Thyroid gland (tissue), 4 donors: ENCODE data around the gene RBM39.

ENCODE experiments used
- POLR2A ChIP-seq, 2 donors: fragments of 450-650 bp; IDR thresholded peaks; one replicate each; pipeline ENCODE4 v1.6.1; 2017; ENCODE audit warnings: antibody characterized with exemption in 2 of 2, mild to moderate bottlenecking in 2 of 2, moderate library complexity in 1 of 2
- TF ChIP-seq, protein P1 (sequence below), 6 experiments: fragments of 200-600 bp in 3 of 6; fragments of 450-650 bp in 3 of 6; sonication (generic) in 3 of 6; IDR thresholded peaks; one replicate each; pipeline ENCODE4 v1.5.1; 2016 to 2019; ENCODE audit warnings: antibody characterized with exemption in 6 of 6, mild to moderate bottlenecking in 2 of 6, inconsistent platforms in 1 of 6, moderate library complexity in 1 of 6

DNA sequence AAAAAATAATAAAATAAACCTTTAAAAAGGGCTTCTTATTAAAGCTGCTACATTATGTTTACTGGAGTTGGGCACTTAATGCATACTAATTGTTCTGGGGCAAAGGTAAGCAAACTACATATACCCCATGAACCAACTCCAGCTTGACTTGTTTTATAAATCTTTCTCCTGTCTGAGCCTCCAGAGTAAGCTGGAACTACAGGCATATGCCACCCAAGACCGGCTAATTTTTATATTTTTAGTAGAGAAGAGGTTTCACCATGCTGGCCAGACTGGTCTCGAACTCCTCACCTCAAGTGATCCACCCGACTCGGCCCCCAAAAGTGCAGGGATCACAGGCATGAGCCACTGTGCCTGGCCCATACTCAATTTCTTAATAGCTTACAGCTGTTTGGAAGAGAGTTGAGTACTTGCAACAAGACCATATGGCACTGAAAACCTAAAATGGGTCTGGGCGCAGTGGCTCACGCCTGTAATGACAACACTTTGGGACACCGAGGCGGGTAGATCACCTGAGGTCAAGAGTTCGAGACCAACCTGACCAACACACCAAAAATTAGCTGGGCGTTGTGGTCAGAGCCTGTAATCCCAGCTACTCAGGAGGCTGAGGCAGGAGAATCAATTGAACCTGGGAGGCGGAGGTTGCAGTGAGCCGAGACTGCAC is 23.0 kb downstream of the RBM39 start:
- TF ChIP-seq, protein P1, sequence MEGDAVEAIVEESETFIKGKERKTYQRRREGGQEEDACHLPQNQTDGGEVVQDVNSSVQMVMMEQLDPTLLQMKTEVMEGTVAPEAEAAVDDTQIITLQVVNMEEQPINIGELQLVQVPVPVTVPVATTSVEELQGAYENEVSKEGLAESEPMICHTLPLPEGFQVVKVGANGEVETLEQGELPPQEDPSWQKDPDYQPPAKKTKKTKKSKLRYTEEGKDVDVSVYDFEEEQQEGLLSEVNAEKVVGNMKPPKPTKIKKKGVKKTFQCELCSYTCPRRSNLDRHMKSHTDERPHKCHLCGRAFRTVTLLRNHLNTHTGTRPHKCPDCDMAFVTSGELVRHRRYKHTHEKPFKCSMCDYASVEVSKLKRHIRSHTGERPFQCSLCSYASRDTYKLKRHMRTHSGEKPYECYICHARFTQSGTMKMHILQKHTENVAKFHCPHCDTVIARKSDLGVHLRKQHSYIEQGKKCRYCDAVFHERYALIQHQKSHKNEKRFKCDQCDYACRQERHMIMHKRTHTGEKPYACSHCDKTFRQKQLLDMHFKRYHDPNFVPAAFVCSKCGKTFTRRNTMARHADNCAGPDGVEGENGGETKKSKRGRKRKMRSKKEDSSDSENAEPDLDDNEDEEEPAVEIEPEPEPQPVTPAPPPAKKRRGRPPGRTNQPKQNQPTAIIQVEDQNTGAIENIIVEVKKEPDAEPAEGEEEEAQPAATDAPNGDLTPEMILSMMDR (IDR thresholded peaks at IDR 0.05), result no peak
- TF ChIP-seq POLR2A (IDR thresholded peaks at IDR 0.05), result no peak
